NCI-H510A treated with DMSO at 0.1 percent for 48 hours (cell line): ENCODE measurements around the gene RNU5D-1.
"Not testable (repeated sequence)": the region's sequence is repeated elsewhere in the genome, so short reads cannot be mapped to it uniquely, and the experiment has no call there.

Experiments
- DNase-seq: peaks from one replicate; lab custom pipeline; 2025; lab: John Stamatoyannopoulos, UW

Gene RNU5D-1

GRCh38 chr1:44699375-44699774, 31.6 kb downstream of the RNU5D-1 start:
- DNase-seq, result not testable (repeated sequence)

DNA sequence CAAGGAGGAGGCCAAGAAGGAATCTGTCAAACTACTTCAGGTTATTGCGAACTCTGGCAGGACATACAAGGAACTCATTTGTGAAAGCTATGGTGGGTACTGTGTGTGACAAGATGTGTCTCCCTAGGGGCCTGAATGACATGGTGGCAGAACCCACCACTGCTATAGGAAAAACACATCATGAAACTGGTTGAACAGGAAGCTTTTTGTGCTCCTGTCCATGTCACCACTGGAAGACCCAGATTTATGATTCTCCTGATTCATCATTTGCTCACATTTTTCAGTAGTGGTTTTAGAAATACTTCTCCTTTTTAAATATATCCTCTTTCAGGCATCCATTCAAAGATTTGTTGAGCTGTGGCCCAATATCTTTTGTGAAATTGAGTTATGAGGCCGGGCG, 32.8 kb downstream of the RNU5D-1 start:
- DNase-seq, result no peak

DNA sequence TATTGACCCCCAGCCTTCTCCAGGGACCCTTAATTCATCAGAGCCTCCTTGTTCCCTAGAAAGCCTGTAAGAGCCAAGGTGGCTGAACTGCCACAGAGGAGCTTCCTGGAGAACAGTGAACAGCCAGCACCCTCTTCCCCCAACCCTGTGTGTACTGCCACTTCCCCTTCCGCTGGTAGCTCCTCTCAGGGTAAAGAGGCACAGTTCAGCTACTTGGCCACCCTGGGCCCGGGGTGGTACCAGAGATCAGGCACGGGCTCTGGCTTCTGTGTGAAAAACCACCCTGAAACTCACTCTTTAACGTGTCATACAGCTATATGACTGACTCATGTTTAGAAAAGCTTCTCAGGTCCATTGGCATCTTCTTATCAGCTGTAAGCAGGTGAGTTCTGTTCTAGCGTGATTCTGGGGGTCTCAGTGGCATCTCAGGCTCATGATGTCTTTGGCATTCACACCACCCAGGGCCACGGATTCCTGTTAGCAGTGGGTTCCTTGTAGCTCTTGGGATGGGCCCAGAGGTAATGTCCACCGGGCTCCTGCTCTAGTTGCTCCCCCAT, 34.1 kb downstream of the RNU5D-1 start:
- DNase-seq, result no peak

DNA sequence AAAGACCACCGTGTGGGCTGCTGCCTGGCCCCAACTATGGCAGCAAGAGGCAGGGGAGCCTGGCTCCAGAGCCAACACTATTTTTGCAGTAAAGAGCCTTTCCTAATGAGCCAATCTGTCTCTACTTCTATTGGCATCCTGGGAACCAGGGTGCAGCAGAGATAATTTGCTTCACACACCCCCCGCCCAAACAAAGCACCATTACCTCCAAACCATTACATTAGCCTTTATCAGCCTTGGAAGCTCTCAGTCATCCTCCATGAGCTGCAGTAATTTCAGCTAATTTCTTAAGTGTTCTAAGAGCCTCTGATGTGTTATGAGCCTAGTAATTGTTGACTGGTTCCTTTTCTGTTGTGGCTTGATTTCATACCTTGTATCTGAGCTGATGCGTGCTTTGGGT, 34.9 kb downstream of the RNU5D-1 start:
- no peak for DNase-seq

DNA sequence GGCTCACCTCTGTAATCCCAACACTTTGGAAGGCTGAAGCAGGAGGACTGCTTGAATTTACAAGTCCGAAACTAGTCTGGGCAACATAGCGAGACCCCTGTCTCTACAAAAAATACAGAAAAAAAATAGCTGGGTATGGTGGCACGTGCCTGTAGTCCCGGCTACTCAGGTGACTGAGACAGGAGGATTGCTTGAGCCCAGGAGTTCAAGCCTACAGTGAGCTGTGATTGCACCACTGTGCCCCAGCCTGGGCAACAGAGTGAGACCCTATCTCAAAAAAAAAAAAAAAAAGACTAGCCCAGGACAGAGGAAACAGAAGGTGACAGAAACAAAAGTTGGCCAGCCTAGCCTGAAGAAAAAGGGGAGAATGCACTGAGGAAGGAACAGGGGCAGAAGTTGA, 35.3 kb downstream of the RNU5D-1 start:
- no peak for DNase-seq

GRCh38 chr1:44694863-44695478, 36.0 kb downstream of the RNU5D-1 start:
- DNase-seq, result no peak

DNA sequence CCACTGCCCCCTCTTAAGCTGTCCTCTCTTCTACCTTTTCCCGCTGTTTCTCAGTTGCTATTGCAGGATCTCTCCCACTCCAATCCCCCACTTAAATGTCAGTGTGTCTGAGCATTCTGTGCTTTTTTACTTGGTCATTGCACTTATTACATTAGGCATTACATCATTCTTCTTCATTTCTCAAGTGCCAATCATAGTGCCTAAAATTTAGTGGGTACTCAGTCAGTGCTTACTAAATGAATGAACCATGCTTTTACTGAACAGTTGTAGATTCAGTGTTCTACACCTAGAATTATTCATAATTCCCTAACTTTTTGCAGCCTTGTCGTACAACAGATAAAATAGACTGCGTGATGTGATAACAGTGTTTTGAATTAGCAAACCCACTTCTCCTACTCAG, 37.1 kb downstream of the RNU5D-1 start:
- no peak for DNase-seq

DNA sequence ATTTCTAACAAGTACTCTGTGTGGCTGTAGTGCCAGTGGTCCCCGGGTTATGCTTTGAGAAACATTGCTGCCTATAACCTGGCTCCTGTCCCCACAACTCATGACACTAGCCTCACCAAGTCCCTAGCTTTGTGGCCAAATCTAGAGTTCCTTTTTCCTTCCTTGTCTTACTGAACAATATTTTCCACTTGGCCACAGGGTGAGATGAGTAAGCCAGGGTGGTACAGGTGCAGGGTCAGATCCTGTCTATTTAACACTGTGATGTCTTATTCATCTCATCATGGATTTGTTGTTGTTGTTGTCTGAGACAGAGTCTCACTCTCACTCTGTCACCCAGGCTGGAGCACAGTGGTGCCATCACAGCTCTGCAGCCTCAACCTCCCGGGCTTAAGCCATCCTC, 37.8 kb downstream of the RNU5D-1 start:
- no peak for DNase-seq

DNA sequence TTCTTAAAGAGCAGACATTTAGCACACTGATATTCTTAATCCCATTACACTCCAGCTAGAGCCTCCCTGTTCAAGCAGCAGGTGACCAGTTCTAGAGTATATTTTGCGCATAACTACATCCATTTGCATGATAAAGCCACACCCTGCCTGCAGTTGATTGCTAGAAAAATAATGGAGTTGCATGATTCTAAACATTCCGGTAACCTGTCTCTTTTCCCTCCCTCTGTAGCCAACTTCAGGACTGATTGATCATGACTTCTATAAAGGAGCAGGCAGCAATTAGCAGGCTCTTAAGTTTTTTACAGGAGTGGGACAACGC, 41.6 kb downstream of the RNU5D-1 start:
- DNase-seq, result no peak

DNA sequence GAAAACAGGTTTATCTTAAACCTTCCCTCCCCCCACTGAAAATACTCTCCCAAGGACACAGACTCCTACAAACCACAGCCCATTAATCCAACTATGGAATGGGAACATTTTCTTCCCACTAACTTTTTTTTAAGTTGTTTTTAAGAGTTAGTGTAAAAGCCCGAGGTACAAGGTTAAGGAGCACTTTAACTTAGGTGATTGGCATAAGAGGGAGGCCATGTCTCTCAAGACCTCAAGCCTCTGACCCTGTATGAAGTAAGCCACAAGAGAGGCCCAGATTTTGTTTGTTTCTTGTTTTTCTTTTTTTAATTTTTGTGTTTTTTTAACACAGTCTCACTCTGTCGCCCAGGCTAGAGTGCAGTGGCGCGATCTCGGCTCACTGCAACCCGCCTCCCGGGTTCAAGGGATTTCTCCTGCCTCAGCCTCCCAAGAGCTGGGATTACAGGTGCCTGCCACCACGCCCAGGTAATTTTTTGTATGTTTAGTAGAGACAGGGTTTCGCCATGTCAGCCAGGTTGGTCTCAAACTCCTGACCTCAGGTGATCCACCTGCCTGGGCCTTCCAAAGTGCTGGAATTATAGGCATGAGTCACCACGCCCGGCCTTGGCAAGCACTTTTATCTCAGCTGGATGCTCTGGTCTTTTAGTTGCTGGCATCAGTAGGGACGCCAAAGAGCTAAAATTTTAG, 42.1 kb downstream of the RNU5D-1 start:
- no peak for DNase-seq

DNA sequence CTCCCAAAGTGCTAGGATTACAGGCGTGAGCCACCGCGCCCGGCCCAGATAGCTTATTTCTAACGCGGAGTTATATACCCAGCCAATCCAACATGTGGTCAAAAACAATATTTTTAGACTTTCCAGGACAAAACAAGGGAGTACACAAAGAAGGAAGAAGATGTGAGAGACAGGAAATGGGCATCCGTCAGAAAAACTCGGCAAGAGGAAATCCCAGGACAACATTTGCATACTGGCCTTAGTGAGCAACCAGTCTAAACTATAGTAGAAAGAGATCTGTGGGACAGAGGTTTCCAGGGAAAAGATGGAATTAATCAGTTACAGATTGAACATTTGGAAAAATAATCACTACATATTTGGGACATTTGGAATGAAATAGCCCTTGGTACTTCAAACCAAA, 45.1 kb downstream of the RNU5D-1 start:
- DNase-seq, result no peak

- no peak for DNase-seq
Measured at GRCh38 chr1:44685218-44685617, 45.8 kb downstream of the RNU5D-1 start.

DNA sequence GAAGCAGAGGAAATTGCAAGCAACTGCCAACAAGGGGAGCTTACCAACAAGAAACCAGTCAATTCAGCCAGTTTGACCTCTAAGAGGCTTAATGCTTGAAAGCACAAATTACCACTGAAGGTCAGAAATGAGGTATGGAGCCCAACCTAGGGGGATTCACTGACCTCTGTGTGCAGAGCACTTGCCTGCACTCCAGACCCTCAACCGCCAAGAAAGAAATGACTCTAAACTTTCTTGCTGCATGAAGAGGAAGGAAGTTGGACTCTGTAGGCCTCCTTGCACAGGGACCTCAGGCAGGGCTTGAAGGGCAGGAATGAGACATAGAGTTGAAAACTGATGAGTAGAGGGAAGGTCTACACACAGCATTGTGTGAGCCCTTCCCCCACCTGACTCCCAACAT, 46.4 kb downstream of the RNU5D-1 start:
- no peak for DNase-seq

DNA sequence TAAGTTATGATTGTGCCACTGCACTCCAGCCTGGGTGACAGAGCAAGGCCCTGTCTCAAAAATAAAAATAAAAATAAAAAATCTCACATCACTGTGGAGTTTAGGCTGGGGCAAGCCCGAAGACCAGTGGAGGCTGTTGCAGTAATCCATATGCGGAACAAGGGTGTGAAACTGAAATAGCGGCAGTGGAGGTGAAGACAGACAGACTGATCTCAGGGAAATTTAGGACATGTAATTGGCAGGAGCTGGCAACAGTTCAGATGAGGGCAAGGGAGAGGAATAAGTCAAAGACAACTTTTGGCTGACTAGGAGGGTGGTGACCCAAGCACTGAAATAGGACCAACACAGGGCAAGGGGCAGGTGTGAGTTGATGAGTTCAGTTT, 48.1 kb downstream of the RNU5D-1 start:
- DNase-seq, result no peak

GRCh38 chr1:44681905-44682882, 48.8 kb downstream of the RNU5D-1 start:
- peak; percentile 84 for DNase-seq
